NCI-H2171 treated with DMSO at 0.1 percent for 48 hours (cell line): ENCODE data around the gene ANKRD40.
"Not testable (repeated sequence)": the region's sequence is repeated elsewhere in the genome, so short reads cannot be mapped to it uniquely, and the experiment has no call there.

Source experiments
- DNase-seq: peaks from one replicate; lab custom pipeline; 2025; lab: John Stamatoyannopoulos, UW

ANKRD40 gene, protein sequence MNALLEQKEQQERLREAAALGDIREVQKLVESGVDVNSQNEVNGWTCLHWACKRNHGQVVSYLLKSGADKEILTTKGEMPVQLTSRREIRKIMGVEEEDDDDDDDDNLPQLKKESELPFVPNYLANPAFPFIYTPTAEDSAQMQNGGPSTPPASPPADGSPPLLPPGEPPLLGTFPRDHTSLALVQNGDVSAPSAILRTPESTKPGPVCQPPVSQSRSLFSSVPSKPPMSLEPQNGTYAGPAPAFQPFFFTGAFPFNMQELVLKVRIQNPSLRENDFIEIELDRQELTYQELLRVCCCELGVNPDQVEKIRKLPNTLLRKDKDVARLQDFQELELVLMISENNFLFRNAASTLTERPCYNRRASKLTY

DNA sequence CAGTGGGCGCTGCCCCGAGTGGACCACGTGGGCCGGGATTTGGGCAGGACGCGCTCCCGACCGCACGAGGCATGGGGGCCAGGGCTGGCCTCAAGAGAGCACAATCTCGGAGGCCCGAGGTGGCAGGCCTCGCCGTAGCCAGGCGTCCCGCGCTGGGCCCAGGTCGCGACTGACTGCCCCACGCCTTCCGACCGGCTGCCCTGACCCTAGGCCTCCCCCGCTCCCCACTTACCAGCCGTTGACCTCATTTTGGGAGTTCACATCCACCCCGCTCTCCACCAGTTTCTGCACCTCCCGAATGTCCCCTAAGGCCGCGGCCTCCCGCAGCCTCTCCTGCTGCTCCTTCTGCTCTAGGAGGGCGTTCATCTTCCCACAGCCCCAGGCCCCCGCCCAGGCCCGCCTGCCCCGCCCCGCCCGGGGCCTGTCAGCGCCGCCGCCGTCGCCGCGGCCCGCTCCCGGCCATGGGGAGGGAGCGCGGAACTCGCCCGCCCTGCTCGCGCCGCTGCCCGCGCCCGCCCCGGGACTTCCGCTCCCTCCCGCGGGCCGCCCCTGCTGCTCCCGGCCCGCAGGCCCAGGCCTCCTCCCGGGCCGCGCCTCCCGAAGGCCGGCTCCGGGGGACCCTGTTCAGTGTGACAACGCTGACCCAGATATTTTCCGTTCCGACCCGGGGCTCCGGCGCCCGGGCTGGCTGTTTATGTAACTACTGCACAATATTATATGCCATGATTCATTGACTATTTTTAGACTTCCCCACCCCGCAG, at the start of gene ANKRD40:
Gene ANKRD40, minus strand, starts transcription at position 626 of the 761 bp plus-strand sequence. Its CDS starts 260 bp downstream, at position 366.
- DNase-seq: peak; percentile 93

DNA sequence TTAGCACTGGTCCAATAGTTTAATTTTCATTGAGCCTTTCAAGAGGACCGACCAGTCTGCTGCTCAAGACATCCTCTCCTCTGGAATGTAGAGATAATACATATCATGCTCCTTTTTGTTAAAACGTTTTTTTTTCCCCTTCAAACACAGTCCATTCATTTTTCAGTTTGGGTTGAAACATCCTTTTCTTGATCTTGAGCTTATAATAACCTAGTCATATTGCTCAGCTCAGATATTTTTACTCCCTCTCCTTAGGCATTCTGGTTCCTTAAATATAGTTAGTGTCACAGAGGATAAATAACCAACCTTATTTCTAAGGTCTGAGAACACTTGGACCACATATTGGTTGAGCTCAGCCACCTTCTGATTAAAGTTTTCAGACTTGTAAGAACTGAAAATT, 46.8 kb upstream of the ANKRD40 start:
- DNase-seq: no peak

DNA sequence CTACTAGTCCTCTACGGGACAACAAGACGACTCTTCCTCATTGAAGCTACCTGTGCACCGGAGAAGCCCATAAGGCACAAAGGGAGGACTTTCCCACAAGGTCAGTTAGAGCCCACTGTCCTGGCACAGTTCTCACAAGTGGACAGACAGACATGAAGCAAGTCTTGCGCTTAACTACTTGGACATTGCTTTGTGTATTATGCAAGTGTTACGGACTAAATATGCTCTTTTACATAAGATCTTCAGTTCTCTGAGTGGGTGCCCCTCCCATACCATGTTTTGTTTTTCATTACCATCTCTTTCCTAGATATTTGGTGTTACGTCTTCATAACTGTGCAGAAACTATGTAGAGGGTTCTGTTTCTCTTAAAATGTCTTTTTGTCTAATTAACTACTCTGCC, 41.5 kb upstream of the ANKRD40 start:
- no peak for DNase-seq

DNA sequence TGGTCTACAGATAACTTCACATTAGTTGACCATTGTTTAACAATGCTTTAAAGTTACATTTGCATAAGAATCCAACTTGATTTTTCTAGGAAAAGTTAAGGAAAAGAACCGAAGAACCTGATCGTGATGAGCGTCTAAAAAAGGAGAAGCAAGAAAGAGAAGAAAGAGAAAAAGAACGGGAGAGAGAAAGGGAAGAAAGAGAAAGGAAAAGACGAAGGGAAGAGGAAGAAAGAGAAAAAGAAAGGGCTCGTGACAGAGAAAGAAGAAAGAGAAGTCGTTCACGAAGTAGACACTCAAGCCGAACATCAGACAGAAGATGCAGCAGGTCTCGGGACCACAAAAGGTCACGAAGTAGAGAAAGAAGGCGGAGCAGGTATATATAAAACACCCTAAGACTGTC, 37.9 kb upstream of the ANKRD40 start:
- DNase-seq: no peak

DNA sequence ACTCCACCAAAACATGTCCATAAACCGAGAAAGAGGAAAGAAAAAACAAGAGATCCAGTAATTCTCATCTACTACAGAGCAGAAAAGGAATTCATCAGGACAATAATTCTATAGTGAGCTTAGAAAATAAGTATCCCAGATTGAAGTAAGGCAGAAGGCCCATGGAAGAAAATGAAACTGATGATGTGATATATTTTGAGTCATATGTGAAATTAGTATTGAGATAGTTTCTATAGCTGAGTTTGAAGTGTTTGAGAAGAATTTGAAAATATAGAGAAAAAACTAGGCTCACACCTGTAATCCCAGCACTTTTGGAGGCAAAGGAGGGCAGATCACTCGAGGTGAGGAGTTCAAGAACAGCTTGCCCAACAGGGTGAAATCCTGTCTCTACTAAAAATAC, 31.4 kb upstream of the ANKRD40 start:
- no peak for DNase-seq

DNA sequence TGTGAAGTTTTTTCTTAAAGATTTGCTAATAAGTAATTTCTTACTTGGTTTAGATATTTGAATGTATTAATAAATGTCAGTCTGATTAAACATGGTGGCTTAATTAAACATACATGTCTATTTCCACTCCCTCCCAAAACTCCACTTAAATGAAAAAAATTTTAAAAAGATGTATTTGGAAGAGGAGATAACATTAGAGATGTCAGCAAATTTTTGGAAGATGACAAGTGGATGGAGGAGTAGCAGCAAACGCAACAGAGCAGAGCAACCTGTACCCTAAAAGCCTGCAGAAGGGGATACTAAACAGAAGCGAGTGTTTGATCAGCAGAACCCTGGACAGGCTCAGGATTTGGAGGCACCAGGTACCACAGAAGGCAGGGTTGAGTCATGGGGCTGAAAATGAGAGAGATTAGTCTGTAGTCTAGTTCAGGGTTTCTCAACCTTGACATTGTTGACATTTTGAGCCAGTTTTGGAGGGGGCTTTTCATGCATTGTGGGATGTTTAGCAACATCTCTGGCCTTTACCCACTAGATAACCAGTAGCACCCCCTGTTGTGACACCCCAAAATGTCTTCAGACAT, 29.5 kb upstream of the ANKRD40 start:
- no peak for DNase-seq

DNA sequence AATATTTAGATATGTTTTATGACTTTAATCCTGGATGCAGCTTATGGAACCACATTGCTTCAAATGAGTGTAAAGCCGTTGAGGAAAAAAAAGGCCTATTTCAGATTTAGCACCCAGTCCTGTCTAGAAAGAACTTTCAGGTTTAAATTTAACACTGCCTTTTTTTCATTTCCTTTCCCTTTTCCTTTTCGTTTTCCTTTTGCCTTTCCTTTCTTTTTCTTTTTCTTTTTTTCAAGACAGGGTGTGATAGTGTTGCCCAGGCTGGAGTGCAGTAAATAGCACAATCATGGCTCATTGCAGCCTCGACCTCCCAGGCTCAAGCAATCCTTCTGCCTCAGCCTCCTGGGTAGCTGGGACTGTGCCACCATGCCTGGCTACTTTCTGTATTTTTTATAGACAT, 27.6 kb upstream of the ANKRD40 start:
- no peak for DNase-seq

DNA sequence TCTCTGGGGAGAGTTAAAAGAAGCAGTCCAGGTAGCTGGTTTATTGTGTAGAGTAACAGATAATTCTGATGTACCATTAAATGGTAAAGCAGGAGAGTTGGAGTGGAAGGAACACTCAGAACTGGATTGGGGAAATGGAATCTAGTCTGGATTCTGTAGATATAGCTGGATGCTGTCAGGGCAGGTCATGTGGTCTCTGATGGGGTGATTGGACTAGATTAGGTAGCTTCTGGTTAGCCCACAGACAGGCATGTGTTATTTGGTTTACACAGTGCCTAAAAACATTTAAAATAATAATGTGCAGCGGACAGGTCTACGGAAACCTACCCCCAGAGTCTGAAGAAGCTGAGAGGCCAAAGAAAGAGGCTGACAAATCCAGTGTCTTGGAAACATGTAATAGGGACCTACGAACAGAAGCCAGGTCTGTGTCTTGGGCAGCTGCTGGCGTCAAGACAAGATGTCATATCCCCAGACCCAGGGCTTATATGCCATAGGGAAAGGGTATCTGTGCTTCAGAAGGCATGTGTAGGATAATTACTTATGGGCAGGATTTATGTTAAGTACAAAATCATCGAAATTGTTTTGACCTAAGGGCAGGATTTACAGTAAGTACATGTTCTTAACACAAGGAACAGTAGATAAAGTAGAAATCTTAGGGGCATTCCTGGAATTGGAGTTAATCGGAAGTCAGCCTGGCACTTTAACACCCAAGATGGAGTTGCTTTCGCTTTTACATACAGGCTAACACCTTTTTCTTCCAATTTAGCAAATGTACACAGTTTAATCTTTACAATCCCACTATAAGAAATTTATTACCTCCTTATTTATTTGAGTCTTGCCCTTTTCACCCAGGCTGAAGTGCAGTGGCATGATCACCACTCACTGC, 24.1 kb upstream of the ANKRD40 start:
- DNase-seq: no peak

DNA sequence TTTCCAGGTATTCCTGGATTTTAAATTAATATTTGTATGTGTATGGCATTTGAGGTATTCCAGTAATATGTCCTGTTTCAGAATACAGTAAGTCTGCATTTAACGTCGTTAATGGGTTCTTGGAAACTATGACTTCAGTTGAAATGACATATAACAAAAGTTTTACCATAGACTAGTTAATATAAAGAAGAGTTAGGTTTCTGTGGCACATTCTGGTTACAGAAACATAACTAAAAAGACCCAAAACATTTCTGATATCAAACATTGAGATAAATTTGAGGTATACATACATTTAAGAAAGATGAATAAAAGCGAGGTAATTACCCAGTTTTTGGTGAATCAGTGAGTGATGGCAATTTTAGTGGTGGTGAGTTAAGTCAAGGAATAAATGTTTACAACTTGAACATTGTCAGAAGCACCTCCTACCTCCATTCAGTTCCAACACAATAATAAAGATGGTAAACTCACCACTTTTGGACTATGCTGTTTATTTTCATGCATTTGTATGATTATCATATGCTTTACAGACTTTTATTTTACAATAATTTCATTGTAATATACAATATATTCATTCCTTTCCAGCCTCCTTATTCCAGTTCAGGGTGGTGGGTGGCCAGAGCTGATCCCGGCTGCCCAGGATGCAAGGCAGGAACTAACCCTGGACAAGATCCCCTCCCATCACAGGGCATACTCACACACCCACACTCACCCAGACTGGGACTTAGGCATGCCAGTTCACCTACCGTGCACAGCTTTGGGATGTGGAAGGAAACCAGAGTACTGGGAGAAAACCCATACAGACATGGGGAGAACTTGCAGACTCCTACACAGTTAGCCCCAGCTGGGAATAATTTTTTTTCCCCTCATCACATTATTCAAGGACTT, 21.4 kb upstream of the ANKRD40 start:
- no peak for DNase-seq

DNA sequence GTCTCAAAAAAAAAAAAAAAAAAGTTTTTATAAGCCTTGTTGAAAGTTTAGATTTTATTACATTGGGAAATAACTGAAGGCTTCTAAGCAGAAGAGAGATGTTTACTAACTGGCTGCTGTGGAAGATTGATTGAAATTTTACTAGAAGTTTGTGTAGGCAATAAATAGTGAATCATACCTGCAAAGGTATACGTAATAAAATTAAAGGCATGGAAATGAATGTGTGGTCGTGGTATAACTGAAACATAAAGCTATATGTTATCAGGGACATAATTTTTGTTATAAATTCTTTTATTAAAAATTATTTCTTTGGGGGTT, 20.4 kb upstream of the ANKRD40 start:
- no peak for DNase-seq

DNA sequence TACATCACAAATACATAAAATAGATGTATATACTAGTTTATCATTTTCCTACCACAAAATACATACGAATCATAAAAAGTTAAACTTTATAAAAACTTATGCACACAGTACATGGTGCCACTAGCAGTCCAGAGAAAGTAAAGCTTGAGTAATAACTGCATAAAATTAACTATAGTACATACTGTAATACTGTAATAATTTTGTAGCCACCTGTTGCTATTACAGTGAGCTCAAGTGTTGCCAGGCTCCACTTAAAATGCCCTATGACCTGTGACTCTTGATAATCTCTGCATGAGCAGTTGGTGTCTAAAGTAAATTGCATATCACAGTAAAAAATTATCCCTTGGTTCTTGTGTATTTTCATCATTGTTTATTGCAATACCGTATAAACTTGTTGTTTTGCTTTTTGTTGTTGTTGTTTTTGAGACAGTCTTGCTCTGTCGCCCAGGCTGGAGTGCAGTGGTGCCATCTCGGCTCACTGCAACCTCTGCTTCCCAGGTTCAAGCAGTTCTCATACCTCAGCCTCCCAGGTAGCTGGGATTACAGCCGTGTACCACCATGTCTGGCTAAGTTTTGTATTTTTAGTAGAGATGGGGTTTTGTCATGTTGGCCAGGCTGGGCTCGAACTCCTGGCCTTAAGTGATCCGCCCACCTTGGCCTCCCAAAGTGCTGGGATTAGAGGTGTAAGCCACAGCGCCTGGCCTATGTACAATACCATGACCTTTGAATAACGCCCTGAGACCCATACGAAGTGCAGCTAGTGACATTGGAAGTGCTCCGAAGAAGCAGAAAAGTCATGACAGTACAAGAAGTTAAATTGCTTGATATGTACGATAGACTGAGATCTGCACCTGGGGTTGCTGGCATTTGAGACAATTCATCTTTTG, 18.3 kb upstream of the ANKRD40 start:
- DNase-seq: no peak

DNA sequence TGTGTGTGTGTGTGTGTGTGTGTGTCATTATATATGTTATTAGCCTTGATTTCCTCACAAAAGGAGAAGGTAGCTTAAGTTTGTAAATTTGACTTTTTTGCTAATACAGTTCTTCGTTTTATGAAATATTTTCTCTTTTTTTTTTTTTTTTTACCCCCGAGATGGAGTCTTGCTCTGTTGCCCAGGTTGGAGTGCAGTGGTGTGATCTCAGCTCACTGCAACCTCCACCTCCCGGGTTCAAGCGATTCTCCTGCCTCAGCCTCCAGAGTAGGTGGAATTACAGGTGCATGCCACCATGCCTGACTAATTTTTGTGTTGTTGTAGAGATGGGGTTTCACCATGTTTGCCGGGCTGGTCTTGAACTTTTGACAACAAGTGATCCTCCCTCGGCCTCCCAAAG, 16.9 kb upstream of the ANKRD40 start:
- not testable (repeated sequence) for DNase-seq

DNA sequence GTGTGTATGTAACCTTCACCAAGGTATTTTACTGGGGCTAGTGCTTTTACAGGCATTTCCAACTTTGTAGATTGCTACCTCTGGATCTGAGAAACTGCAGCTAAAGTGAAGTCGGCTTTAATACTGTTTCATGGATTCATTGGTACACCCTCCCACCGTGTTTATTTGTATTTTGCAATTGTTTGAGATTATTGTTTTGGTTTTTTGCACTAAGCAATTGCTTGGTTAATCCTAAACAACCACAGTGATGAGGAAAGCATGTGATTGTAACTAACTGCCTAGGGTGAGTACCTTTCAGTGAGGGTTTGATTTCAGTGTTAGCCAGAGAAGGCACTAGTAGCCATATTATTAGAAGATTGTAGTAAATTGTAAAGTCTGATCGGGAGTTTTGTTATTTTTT, 15.0 kb upstream of the ANKRD40 start:
- no peak for DNase-seq

DNA sequence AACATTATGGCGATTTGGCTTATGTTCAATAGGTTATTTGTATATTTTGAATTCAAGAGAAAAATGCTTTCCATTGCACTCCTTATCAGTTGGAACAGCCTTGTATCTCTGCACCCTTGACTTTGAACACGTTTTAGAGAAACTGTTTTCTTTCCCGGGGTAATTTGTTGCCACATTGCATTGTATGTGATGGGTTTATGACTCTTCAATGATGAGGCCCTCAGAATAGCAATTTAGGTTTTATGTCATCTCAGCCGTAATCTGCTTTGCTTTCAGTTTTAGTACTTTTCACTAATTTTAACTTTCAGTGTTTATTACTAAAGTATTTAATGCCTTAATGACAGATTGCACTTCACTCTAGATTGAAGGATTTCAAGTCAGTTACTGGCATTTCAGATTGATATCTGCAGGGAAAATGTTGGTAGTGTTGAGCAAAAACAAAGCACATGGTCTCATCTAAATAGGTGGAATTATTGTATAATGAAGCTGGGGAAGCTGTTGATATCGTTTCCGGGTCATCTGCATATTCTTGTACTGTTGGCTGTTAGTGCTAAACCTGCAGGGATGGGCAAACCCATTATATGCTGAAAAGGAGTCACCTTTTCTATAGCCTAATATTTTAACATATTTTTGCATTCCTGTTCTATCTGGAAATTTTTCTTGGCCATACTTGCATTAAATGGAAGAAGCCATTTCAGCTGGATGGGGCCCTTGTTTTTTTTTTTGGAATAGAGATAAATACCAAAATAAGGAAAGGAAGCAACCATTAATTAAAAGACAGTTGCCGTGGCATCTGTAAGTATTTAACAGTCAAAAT, 13.7 kb upstream of the ANKRD40 start:
- no peak for DNase-seq

DNA sequence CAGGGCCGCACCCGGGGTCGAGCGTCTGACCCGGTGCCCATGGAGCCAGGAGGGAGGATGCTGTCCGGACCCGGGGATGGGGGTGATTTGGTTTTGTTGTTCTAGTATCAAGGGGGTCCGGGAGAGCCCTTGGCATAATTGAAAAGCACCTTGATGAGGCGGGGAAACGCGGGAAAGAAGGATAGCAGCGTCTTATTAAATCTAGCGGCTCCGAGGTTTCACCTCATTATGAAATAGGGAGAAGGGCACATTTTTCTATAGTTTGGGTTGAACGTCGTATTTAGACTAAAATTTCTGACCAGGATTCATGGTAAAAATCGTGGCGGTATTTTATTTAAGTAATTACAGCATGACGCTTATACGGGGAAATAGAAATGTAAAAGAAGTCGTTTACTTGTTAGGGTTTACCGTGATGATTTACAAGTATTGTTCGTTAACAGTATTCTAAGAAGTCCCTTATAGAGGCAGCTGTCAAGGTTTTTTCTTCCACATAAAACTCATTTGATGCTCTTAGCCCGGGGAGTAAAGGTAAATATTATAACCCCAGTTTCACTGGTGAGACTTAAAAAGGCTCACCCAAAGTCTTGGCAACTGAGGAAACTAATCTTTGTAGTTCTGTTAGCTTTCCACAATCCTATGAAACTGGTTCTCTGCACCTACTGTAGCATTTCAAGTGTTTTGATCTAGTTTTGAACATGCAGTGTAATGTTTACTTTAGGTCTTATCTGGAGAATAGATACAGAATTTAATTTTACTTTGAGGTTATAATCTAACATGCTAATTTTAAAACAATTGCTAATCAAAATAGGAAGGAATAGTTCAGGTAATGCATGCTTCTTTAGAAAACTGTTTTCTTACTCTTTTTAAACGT, 12.4 kb upstream of the ANKRD40 start:
- DNase-seq: peak; percentile 66

DNA sequence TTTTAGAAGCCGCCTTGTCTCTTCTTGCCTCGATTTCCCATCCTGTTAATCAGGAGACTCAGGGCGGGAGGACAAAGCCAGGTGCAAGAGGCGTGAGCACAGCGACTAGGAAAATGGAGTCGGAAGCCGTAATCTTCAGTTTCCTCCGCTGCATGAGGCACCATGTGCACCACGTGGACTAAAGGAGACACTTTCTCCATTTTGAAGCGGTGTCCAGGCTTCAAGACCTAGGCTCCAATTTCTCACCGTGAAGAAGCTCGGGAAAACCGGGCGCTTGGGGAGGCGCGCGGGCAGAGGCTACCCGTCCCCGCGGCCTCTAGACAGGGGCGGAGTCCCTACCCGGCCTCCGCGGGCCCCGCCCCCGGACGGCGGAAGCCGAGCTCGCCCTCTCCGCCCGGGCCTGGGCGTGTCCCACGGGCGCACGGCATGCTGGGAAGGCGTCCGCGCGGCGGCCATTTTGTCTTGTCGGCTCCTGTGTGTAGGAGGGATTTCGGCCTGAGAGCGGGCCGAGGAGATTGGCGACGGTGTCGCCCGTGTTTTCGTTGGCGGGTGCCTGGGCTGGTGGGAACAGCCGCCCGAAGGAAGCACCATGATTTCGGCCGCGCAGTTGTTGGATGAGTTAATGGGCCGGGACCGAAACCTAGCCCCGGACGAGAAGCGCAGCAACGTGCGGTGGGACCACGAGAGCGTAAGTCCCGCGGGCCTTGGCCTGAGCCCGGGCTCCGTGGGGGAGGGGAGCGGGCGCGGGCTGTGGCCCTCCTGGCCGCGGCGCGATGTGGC, 11.6 kb upstream of the ANKRD40 start, which contains the start of gene LUC7L3:
Gene LUC7L3, plus strand, starts transcription at position 460 of the 780 bp plus-strand sequence. Its CDS starts 130 bp downstream, at position 590.
- peak; percentile 94 for DNase-seq

DNA sequence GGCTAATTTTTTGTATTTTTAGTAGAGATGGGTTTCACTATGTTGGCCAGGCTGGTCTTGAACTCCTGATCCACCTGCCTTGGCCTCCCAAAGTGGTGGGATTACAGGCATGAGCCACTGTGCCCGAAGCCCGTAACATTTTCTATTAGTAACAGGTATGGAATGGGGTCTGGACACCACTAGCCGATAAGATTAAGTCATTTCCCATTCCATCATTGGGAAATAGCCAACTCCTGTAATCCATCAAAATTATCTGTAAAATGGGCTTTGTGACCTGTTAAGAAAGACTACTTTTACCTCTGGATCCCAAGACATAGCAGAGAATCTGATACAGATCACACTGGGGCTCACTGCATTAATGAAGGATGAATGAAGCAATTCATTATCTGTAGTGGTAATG, 7.8 kb upstream of the ANKRD40 start:
- no peak for DNase-seq
